ENCODE results near the gene CFAP97.

- TF ChIP-seq CTCF (IDR thresholded peaks at IDR 0.05; ENCODE audit: insufficient read depth, low read length) (no peak), POLR2AphosphoS5 (IDR thresholded peaks at IDR 0.05; ENCODE audit: low read depth) (no peak)
- TF ChIP-seq, protein P1, sequence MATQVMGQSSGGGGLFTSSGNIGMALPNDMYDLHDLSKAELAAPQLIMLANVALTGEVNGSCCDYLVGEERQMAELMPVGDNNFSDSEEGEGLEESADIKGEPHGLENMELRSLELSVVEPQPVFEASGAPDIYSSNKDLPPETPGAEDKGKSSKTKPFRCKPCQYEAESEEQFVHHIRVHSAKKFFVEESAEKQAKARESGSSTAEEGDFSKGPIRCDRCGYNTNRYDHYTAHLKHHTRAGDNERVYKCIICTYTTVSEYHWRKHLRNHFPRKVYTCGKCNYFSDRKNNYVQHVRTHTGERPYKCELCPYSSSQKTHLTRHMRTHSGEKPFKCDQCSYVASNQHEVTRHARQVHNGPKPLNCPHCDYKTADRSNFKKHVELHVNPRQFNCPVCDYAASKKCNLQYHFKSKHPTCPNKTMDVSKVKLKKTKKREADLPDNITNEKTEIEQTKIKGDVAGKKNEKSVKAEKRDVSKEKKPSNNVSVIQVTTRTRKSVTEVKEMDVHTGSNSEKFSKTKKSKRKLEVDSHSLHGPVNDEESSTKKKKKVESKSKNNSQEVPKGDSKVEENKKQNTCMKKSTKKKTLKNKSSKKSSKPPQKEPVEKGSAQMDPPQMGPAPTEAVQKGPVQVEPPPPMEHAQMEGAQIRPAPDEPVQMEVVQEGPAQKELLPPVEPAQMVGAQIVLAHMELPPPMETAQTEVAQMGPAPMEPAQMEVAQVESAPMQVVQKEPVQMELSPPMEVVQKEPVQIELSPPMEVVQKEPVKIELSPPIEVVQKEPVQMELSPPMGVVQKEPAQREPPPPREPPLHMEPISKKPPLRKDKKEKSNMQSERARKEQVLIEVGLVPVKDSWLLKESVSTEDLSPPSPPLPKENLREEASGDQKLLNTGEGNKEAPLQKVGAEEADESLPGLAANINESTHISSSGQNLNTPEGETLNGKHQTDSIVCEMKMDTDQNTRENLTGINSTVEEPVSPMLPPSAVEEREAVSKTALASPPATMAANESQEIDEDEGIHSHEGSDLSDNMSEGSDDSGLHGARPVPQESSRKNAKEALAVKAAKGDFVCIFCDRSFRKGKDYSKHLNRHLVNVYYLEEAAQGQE (IDR thresholded peaks at IDR 0.05; ENCODE audit: insufficient replicate concordance, low read depth): no peak
Measured at GRCh38 chr4:185222598-185222997, 18.8 kb upstream of the CFAP97 start.

All from HL-60 (cell line).